ES-I3 (cell line): ENCODE measurements around the gene ABCA9.
"Not testable (repeated sequence)": the region's sequence is repeated elsewhere in the genome, so short reads cannot be mapped to it uniquely, and the experiment has no call there.

Experiments used
- H3K36me3 ChIP-seq: 2 replicates; pipeline ENCODE4 v1.6.1; 2013; ENCODE audit warnings: mild to moderate bottlenecking, low read length, control low read depth, moderate library complexity; ENCODE audit not compliant: insufficient read depth
- H3K4me1 ChIP-seq: 2 replicates; pipeline ENCODE4 v1.6.1; 2013; ENCODE audit warnings: mild to moderate bottlenecking, control low read depth, low read length; ENCODE audit not compliant: insufficient read depth
- H3K9ac ChIP-seq: 2 replicates; pipeline ENCODE4 v1.6.1; 2013; ENCODE audit warnings: low read depth, mild to moderate bottlenecking, low read length, moderate library complexity
- H3K9me3 ChIP-seq: 2 replicates; pipeline ENCODE4 v1.6.1; 2013; ENCODE audit warnings: mild to moderate bottlenecking, low read length, moderate library complexity; ENCODE audit not compliant: control insufficient read depth, insufficient read depth

ABCA9 gene

GRCh38 chr17:69078864-69079263 lies 18.1 kb upstream of the ABCA9 start:
- 0 out of 2 replicates have a peak, but pooled peaks cover 7% of the 10 kb centered on the region for H3K9me3 ChIP-seq
- no peak overlapping the region for H3K9ac ChIP-seq
- H3K4me1 ChIP-seq = no peaks in the 10 kb centered on the region
- no peaks in the 10 kb centered on the region for H3K36me3 ChIP-seq

- Histone ChIP-seq H3K9me3 (0 out of 2 replicates have a peak, but pooled peaks cover 3% of the 10 kb centered on the region), H3K36me3 (no peaks in the 10 kb centered on the region)
These were observed 15.1 kb upstream of the ABCA9 start for GRCh38 chr17:69075823-69076222.

GRCh38 chr17:69073392-69073791 lies 12.7 kb upstream of the ABCA9 start:
- H3K9me3 ChIP-seq, H3K4me1 ChIP-seq, H3K9ac ChIP-seq, H3K36me3 ChIP-seq: not testable (repeated sequence)

More at GRCh38 chr17:69075823-69076222, 15.1 kb upstream of the ABCA9 start:
- Histone ChIP-seq H3K9ac (no peak overlapping the region), H3K4me1 (no peaks in the 10 kb centered on the region)

- not testable (repeated sequence) for H3K36me3 ChIP-seq, H3K9me3 ChIP-seq, H3K4me1 ChIP-seq, H3K9ac ChIP-seq
These were observed 12.1 kb upstream of the ABCA9 start for GRCh38 chr17:69072803-69073256.

GRCh38 chr17:69071233-69071586 lies 10.5 kb upstream of the ABCA9 start:
- not testable (repeated sequence) for H3K36me3 ChIP-seq, H3K9me3 ChIP-seq

GRCh38 chr17:69070378-69071232 lies 9.9 kb upstream of the ABCA9 start:
- H3K9me3 ChIP-seq, H3K4me1 ChIP-seq, H3K9ac ChIP-seq, H3K36me3 ChIP-seq: not testable (repeated sequence)

More at GRCh38 chr17:69071233-69071586, 10.5 kb upstream of the ABCA9 start:
- not testable (repeated sequence) for H3K4me1 ChIP-seq, H3K9ac ChIP-seq

- H3K9me3 ChIP-seq = no peaks in the 10 kb centered on the region
- peaks cover 6% of the 10 kb centered on the region; the same call in 1 of the 2 replicates for H3K4me1 ChIP-seq
- H3K36me3 ChIP-seq = no peaks in the 10 kb centered on the region
- no peak overlapping the region for H3K9ac ChIP-seq
These were observed 8.6 kb upstream of the ABCA9 start for GRCh38 chr17:69069226-69069750.

- H3K9ac ChIP-seq = no peak overlapping the region
- no peaks in the 10 kb centered on the region for H3K9me3 ChIP-seq
- H3K4me1 ChIP-seq = peaks cover 6% of the 10 kb centered on the region; the same call in 1 of the 2 replicates
- no peaks in the 10 kb centered on the region for H3K36me3 ChIP-seq
These were observed 6.7 kb upstream of the ABCA9 start for GRCh38 chr17:69067274-69068047.

GRCh38 chr17:69066482-69066881 lies 5.8 kb upstream of the ABCA9 start:
- Histone ChIP-seq H3K4me1 (peaks cover 6% of the 10 kb centered on the region; the same call in 1 of the 2 replicates), H3K9me3 (no peaks in the 10 kb centered on the region), H3K36me3 (no peaks in the 10 kb centered on the region), H3K9ac (no peak overlapping the region)

GRCh38 chr17:69065113-69065512 lies 4.4 kb upstream of the ABCA9 start:
- no peaks in the 10 kb centered on the region for H3K36me3 ChIP-seq
- peaks cover 6% of the 10 kb centered on the region; the same call in 1 of the 2 replicates for H3K4me1 ChIP-seq
- no peaks in the 10 kb centered on the region for H3K9me3 ChIP-seq
- H3K9ac ChIP-seq = no peak overlapping the region

- Histone ChIP-seq H3K4me1 (peaks cover 6% of the 10 kb centered on the region; the same call in 1 of the 2 replicates), H3K9me3 (no peaks in the 10 kb centered on the region), H3K36me3 (no peaks in the 10 kb centered on the region), H3K9ac (no peak overlapping the region)
These were observed 3.7 kb upstream of the ABCA9 start for GRCh38 chr17:69064476-69064875.

GRCh38 chr17:69064001-69064400 lies 3.3 kb upstream of the ABCA9 start:
- Histone ChIP-seq H3K9me3 (no peaks in the 10 kb centered on the region), H3K4me1 (peaks cover 1% of the 10 kb centered on the region; the same call in 1 of the 2 replicates), H3K36me3 (no peaks in the 10 kb centered on the region), H3K9ac (no peak overlapping the region)

GRCh38 chr17:69062860-69063581 lies 2.3 kb upstream of the ABCA9 start:
- H3K4me1 ChIP-seq = no peaks in the 10 kb centered on the region
- no peaks in the 10 kb centered on the region for H3K9me3 ChIP-seq
- no peak overlapping the region for H3K9ac ChIP-seq
- H3K36me3 ChIP-seq = no peaks in the 10 kb centered on the region
